ENCODE results near the gene GRIN2C.

The GRIN2C gene

GRCh38 chr17:74864297-74864865, 4.7 kb upstream of the GRIN2C start:
- DNase-seq (ENCODE audit: low spot score), result no peak

GRCh38 chr17:74863420-74864296, 4.0 kb upstream of the GRIN2C start:
- no peak for DNase-seq (ENCODE audit: low spot score)

GRCh38 chr17:74862919-74863318, 3.2 kb upstream of the GRIN2C start:
- no peak for DNase-seq (ENCODE audit: low spot score)

GRCh38 chr17:74862108-74862901, 2.6 kb upstream of the GRIN2C start:
- peak; percentile 33 for DNase-seq (ENCODE audit: low spot score)

- no peak for DNase-seq (ENCODE audit: low spot score)
These were observed 2.0 kb upstream of the GRIN2C start for GRCh38 chr17:74861662-74862107.

- DNase-seq (ENCODE audit: low spot score), result no peak
These were observed 1.4 kb upstream of the GRIN2C start for GRCh38 chr17:74860872-74861661.

- no peak for DNase-seq (ENCODE audit: low spot score)
These were observed 665 bp upstream of the GRIN2C start for GRCh38 chr17:74860229-74860871.

GRCh38 chr17:74858672-74859458, 820 bp downstream of the GRIN2C start:
- DNase-seq (ENCODE audit: low spot score), result no peak

- no peak for DNase-seq (ENCODE audit: low spot score)
These were observed 2.5 kb downstream of the GRIN2C start for GRCh38 chr17:74857191-74857590.

GRCh38 chr17:74856112-74856511, 3.6 kb downstream of the GRIN2C start:
- no peak for DNase-seq (ENCODE audit: low spot score)

- no peak for DNase-seq (ENCODE audit: low spot score)
These were observed 4.4 kb downstream of the GRIN2C start for GRCh38 chr17:74855323-74855722.

GRCh38 chr17:74854792-74855191, 4.9 kb downstream of the GRIN2C start:
- no peak for DNase-seq (ENCODE audit: low spot score)

GRCh38 chr17:74853669-74854068, 6.0 kb downstream of the GRIN2C start:
- no peak for DNase-seq (ENCODE audit: low spot score)

GRCh38 chr17:74853048-74853397, 6.7 kb downstream of the GRIN2C start:
- DNase-seq (ENCODE audit: low spot score), result no peak

GRCh38 chr17:74852237-74853047, 7.2 kb downstream of the GRIN2C start:
- peak; percentile 54 for DNase-seq (ENCODE audit: low spot score)

GRCh38 chr17:74851612-74852236, 8.0 kb downstream of the GRIN2C start:
- DNase-seq (ENCODE audit: low spot score), result no peak

- DNase-seq (ENCODE audit: low spot score), result no peak
These were observed 8.8 kb downstream of the GRIN2C start for GRCh38 chr17:74850914-74851313.

- DNase-seq (ENCODE audit: low spot score), result no peak
These were observed 9.4 kb downstream of the GRIN2C start for GRCh38 chr17:74850310-74850709.

GRCh38 chr17:74848656-74849399, 10.9 kb downstream of the GRIN2C start:
- DNase-seq (ENCODE audit: low spot score), result no peak

Measured in kidney tubule cell (primary cell).